GM12873 (cell line): Measurements from ENCODE around the gene GGCT.

Source experiments
- TF ChIP-seq, protein P1 (sequence below): IDR thresholded peaks from 2 replicates; pipeline ENCODE4 v1.5.1; 2012; ENCODE audit warnings: low read depth, mild to moderate bottlenecking, moderate library complexity, low read length, control low read depth; ENCODE audit not compliant: insufficient read depth; ENCODE audit errors: missing control alignments

The GGCT gene

DNA sequence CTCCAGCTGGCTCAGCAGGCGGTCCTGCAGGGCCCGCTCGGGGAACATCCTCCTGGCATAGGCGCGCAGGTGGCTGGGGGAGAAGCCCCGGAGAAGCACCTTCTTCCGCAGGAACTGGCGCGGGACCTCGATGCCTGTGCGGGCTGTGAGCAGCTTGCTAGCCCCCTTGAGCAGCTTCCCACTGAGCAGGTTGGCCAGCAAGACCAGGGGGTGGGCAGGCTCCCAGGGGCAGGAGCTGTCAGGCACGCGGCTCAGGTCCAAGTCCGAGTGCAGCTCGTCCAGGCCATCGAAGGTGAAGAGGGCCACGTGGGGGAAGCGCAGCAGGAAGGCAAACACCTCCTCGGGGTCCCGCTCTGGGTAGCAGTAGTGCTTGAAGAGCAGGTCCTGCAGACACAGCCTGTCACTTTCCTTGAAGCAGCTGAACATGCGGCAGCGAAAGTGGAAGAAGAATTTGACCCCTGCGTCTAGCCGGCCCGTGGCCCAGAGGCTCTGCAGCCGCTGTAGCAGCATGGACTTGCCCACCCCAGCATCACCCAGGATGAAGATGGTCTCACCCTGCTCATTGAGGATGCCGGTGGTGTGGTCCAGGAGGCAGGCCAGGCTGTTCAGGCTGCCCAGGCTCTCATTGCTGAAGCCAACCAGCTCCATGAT is 52.2 kb downstream of the GGCT start:
- TF ChIP-seq, protein P1, sequence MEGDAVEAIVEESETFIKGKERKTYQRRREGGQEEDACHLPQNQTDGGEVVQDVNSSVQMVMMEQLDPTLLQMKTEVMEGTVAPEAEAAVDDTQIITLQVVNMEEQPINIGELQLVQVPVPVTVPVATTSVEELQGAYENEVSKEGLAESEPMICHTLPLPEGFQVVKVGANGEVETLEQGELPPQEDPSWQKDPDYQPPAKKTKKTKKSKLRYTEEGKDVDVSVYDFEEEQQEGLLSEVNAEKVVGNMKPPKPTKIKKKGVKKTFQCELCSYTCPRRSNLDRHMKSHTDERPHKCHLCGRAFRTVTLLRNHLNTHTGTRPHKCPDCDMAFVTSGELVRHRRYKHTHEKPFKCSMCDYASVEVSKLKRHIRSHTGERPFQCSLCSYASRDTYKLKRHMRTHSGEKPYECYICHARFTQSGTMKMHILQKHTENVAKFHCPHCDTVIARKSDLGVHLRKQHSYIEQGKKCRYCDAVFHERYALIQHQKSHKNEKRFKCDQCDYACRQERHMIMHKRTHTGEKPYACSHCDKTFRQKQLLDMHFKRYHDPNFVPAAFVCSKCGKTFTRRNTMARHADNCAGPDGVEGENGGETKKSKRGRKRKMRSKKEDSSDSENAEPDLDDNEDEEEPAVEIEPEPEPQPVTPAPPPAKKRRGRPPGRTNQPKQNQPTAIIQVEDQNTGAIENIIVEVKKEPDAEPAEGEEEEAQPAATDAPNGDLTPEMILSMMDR, result no peak

DNA sequence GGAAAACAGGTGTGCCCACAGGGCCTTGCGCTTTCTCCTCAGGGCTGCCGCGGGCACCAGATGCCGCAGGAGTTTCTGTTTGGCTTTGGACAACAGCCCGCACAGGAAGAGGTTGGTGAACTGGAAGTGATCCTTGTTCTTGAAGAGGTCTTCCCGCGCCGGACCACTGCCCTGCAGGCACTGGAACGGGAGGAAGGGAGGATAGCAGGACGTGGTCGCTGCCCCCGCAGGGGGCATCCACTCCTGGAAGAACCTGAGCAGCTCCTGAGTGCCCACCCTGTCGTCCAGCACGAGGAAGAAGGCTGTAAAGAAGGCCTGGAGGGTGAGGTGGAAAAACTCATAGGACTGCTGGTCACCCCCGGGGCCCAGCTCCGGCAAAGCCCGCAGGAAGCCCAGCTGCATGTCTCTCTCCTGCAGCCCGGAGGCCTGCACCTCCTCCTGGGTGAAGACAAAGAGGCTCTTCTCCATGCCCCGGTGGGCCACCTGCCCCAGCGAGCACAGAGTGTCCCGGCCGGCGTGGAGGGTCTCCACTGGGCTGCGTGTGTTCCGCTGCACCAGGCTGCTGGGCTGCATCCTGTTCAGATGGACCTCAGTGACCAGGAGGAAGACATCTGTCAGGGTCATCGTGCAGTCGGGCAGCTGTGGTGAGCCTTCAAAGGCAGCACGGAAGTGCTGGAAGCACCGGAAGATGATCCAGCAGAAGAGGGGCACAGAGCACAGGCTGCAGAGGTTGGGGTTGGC is 52.9 kb downstream of the GGCT start:
- TF ChIP-seq, protein P1, result no peak

DNA sequence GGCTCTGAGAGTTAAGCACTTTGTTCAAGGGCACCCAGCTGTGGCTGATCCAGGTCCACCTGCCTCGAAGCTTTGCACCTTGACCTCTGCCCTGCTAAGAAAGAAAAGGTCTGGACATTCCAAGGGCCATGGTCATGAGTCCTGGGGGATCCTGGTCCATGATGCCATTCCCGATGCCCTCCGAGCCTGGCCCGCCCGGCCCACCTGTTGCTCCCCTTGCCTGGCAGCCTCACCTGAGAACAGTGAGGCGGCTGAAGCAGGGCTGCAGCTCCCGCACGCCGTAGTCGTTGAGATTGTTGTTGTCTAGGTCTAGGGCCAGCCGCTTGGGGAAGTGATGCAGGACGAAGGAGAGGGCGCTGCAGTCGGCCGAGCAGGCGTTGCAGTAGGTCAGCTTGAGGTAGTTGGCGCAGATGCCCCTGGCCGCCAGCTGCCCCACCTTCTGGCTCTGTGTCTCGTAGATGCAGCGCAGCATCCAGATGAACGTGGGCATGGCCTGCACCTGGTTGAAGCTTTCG is 53.6 kb downstream of the GGCT start:
- TF ChIP-seq, protein P1, result no peak

DNA sequence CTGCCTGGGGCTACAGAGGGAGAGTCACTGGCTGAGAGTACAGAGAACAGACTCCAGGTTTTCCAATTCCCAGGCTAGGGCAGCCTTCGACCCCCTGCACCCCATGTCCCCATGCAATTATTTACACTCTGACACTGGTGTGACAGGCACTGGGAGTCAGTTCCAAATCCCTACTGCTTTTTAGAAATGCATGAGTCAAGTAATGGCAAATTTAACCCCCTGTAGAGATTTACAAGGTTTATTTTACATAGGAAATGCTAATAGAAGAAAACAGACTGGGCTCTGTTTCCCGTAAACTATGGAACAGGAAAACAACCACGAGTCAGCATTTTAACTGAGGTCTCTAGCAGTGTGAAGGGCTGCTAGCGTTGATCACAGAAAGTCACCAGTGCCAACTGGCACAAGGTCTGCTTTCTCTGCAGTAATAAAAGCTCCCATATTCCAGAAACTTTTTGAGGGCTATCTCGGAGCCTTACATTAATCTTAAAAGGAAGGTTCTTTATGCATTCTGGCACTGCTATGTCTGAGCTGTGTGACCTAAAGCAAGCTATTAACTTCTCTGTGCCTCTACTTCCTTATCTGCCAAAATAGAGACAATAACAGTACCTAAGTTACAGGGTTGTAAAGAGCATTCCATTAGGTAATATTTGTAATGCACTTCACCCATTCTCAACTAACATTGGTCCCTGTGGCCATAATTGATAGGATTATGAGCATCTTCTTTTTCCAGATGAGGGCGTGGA is 54.2 kb downstream of the GGCT start:
- TF ChIP-seq, protein P1, result no peak

DNA sequence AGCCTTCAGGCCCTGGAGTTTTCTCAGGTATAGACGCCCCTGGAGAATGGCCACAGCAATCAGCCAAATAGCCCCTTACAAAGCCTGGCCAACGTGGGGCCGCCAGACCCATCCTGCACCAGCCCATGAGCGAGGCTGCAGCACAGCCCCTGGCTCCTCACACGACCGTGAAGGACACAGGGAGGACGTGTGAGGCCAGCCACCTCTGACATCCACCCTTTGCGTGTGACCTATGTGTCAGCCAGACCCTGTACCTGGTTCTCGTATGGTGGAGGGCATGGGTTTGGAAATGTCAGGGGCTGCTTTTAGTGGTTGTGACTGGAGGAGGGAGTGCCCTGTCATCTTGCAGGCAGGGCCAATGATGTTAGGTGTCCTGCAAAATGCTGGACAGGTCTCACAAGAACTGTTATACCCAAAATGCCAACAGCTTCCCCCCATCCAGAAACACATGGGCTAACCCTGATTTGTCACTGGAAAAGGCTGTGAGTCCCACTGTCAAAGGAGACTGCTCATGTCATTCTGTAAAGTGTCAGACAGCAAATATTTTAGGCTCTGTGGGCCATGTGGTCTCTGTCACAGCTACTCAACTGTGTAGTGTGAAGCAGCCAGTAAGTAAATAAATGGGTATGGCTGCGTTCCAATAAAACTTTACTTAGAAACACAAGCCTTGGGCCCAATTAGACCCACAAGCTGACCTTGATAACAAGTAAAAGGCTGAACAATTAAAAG is 56.0 kb downstream of the GGCT start:
- TF ChIP-seq, protein P1, result no peak

DNA sequence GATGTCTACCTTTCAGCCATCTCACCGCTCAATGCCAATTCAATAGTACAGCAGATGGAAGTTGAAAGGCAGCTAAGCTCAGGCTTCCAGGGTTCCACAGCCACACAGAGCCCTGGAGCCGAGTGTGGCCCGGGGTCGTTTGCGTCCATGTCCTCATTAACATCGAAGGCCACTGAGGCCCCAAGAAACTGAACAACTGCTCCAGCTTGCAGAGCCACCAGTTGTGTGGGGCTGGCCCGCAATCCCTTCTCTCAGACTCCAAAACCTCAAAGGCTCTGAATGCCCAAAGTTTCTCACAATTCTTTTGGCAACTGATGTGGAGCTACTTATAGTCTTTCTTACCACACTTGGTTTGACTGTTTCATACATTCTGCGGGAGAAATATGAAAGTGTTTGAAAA is 57.2 kb downstream of the GGCT start:
- TF ChIP-seq, protein P1, result no peak
